ENCODE results near the gene STT3B.

GRCh38 chr3:31508452-31509146 lies 24.1 kb upstream of the STT3B start:
- TF ChIP-seq CTCF (conservative IDR thresholded peaks at IDR 0.05; ENCODE audit: low read length) = no peak
- TF ChIP-seq EZH2phosphoT487 (IDR thresholded peaks at IDR 0.05; ENCODE audit: borderline replicate concordance, low read depth, low read length) = no peak
